Mesenchymal stem cell (in vitro differentiated cells and primary cell): ENCODE measurements around the gene KLHL28.

Experiments
- DNase-seq: peaks from one replicate; pipeline ENCODE4 v3.0.0-alpha.2; 2013
- H2AFZ ChIP-seq: one replicate; pipeline ENCODE4 v1.6.1; 2013; ENCODE audit warnings: low read depth, mild to moderate bottlenecking, control low read depth, inconsistent platforms, low read length, moderate library complexity
- H2AK5ac ChIP-seq: 2 replicates; pipeline ENCODE4 v1.6.1; 2013; ENCODE audit warnings: low read length, moderate library complexity, mild to moderate bottlenecking, inconsistent platforms; ENCODE audit not compliant: severe bottlenecking
- H2BK120ac ChIP-seq: one replicate; pipeline ENCODE4 v1.6.1; 2013; ENCODE audit warnings: low read depth, mild to moderate bottlenecking, inconsistent platforms, low read length, moderate library complexity
- H2BK12ac ChIP-seq, 2 experiments: one replicate each; pipeline ENCODE4 v1.6.1; 2013; ENCODE audit warnings: inconsistent platforms in 2 of 2, low read length in 2 of 2, mild to moderate bottlenecking in 2 of 2, moderate library complexity in 2 of 2, control low read depth in 1 of 2
- H2BK15ac ChIP-seq: one replicate; pipeline ENCODE4 v1.6.1; 2013; ENCODE audit warnings: mild to moderate bottlenecking, low read depth, inconsistent platforms; ENCODE audit not compliant: poor library complexity, severe bottlenecking
- H2BK5ac ChIP-seq: 2 replicates; pipeline ENCODE4 v1.6.1; 2013; ENCODE audit warnings: low read depth, mild to moderate bottlenecking, low read length, control low read depth, inconsistent platforms; ENCODE audit not compliant: poor library complexity, severe bottlenecking
- H3K14ac ChIP-seq, 2 experiments: one replicate each; pipeline ENCODE4 v1.6.1; 2013; ENCODE audit warnings: inconsistent platforms in 2 of 2, low read length in 2 of 2, control low read depth in 1 of 2, mild to moderate bottlenecking in 1 of 2, moderate library complexity in 1 of 2
- H3K18ac ChIP-seq, 2 experiments: one replicate each; pipeline ENCODE4 v1.6.1; 2013; ENCODE audit warnings: inconsistent platforms in 2 of 2, low read length in 2 of 2, control low read depth in 1 of 2, low read depth in 1 of 2, mild to moderate bottlenecking in 1 of 2
- H3K23ac ChIP-seq, 2 experiments: one replicate each; pipeline ENCODE4 v1.6.1; 2013; ENCODE audit warnings: inconsistent platforms in 2 of 2, low read length in 2 of 2, mild to moderate bottlenecking in 2 of 2, moderate library complexity in 2 of 2, control low read depth in 1 of 2
- H3K27ac ChIP-seq: 2 replicates; pipeline ENCODE4 v1.5.1; 2013; ENCODE audit warnings: mild to moderate bottlenecking, moderate library complexity, low read length, control low read depth, inconsistent platforms; ENCODE audit not compliant: poor library complexity, severe bottlenecking
- H3K27me3 ChIP-seq, 2 experiments: 2 replicates each; pipeline versions ENCODE4 v1.6.1 to v1.7.0; 2013; ENCODE audit warnings: low read length in 2 of 2, mild to moderate bottlenecking in 2 of 2, moderate library complexity in 2 of 2, control low read depth in 1 of 2, inconsistent platforms in 1 of 2; ENCODE audit not compliant: control insufficient read depth in 1 of 2, insufficient read depth in 1 of 2
- H3K36me3 ChIP-seq, 2 experiments: 2 replicates each; pipeline versions ENCODE4 v1.6.1 to v1.7.0; 2013; ENCODE audit warnings: low read length in 2 of 2, control low read depth in 1 of 2, inconsistent platforms in 1 of 2, low read depth in 1 of 2, mild to moderate bottlenecking in 1 of 2; ENCODE audit not compliant: insufficient read depth in 2 of 2, control insufficient read depth in 1 of 2
- H3K4ac ChIP-seq, 2 experiments: one replicate each; pipeline ENCODE4 v1.6.1; 2013; ENCODE audit warnings: inconsistent platforms in 2 of 2, low read length in 2 of 2, mild to moderate bottlenecking in 2 of 2, moderate library complexity in 2 of 2, control low read depth in 1 of 2, low read depth in 1 of 2
- H3K4me1 ChIP-seq: 2 replicates; pipeline ENCODE4 v1.6.1; 2013; ENCODE audit warnings: low read depth, low read length, control low read depth; ENCODE audit not compliant: control insufficient read depth, insufficient read depth
- H3K4me2 ChIP-seq: 2 replicates; pipeline ENCODE4 v1.6.1; 2013; ENCODE audit warnings: low read length, mild to moderate bottlenecking, inconsistent platforms; ENCODE audit not compliant: poor library complexity, severe bottlenecking
- H3K4me3 ChIP-seq, 2 experiments: 2 replicates each; pipeline versions ENCODE4 v1.5.1 to v1.7.0; 2013; ENCODE audit warnings: low read length in 2 of 2, mild to moderate bottlenecking in 2 of 2, control low read depth in 1 of 2, low read depth in 1 of 2; ENCODE audit not compliant: insufficient read depth in 1 of 2
- H3K79me1 ChIP-seq: replicated peaks from 2 replicates; pipeline ENCODE4 v1.6.1; 2013; ENCODE audit warnings: mild to moderate bottlenecking, control low read depth, low read length, inconsistent platforms; ENCODE audit not compliant: poor library complexity, severe bottlenecking
- H3K9ac ChIP-seq: 2 replicates; pipeline ENCODE4 v1.7.0; 2013; ENCODE audit warnings: mild to moderate bottlenecking, low read length, moderate library complexity
- H3K9me3 ChIP-seq: 2 replicates; pipeline ENCODE4 v1.7.0; 2013; ENCODE audit warnings: mild to moderate bottlenecking, low read length; ENCODE audit not compliant: control insufficient read depth
- H4K8ac ChIP-seq: one replicate; pipeline ENCODE4 v1.6.1; 2013; ENCODE audit warnings: inconsistent platforms, mild to moderate bottlenecking, low read length, moderate library complexity
- H4K91ac ChIP-seq: one replicate; pipeline ENCODE4 v1.6.1; 2013; ENCODE audit warnings: mild to moderate bottlenecking, low read length, inconsistent platforms
- WGBS: methylation state at CpG from one replicate; pipeline ENCODE4 v1.1.7; 2013; ENCODE audit warnings: mixed read lengths; 5-methylcytosine and 5-hydroxymethylcytosine counted together

The KLHL28 gene

DNA sequence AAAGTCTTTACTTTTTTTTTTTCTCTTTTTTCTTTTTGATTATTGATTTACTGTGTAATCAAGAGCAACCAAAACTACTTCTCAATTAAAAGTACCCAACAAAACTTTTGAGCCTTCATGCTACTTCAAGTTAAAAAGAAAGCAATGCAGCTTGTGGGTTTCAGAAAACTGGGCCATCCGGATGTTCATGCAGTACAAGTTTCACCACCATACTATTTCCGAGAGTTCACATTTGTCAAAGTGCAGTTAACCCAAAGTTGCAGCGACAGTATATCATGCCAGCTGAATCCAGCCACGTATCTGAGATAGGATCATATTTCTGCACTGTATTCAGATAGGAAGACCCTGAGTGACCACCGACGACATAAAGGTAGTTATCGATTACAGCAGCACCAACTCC is 33.0 kb downstream of the KLHL28 start:
- no peak overlapping the region for H4K91ac ChIP-seq
- no peak overlapping the region for H2BK5ac ChIP-seq
- no peak overlapping the region for H3K23ac ChIP-seq
- 98% methylated on average over 7 of the region's 7 CpGs for WGBS
- H3K4me2 ChIP-seq = no peak overlapping the region
- H2AK5ac ChIP-seq = no peak overlapping the region
- no peak overlapping the region for H2BK120ac ChIP-seq
- no peak overlapping the region for H2BK12ac ChIP-seq
- H3K9me3 ChIP-seq = no peaks in the 10 kb centered on the region
- H2BK15ac ChIP-seq = no peak overlapping the region
- H3K18ac ChIP-seq = no peak overlapping the region
- H3K27ac ChIP-seq = no peak overlapping the region
- no peak overlapping the region for H3K4me3 ChIP-seq
- H2AFZ ChIP-seq = no peak overlapping the region
- peaks cover 7% of the 10 kb centered on the region for H3K79me1 ChIP-seq
- no peaks in the 10 kb centered on the region for H3K4me1 ChIP-seq
- no peak overlapping the region for H3K14ac ChIP-seq
- H4K8ac ChIP-seq = no peak overlapping the region
- peaks cover 0 to 29% of the 10 kb centered on the region in 2 experiments for H3K36me3 ChIP-seq
- H3K9ac ChIP-seq = no peak overlapping the region
- DNase-seq = no peak
- H3K4ac ChIP-seq = no peak overlapping the region
- H3K27me3 ChIP-seq = no peaks in the 10 kb centered on the region

DNA sequence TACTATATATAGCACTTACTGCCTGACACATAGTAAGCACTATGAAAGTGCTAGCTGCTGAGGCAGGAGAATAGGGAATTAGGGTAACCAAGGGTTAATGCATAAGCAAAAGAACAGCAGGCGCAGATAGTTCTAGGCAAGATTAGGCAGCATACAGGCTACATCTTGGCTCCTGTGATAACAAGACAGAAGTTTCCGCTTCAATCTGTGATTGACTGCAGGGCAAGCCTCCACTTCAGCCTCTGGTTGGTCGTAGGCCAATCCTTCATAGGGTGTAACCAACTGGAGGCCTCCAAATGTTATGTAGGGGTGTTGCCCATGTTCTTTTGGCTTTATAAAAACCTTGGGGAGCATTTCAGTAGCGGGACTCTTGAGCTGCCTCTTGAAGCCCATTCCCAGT is 46.9 kb downstream of the KLHL28 start:
- H2AFZ ChIP-seq = peak overlapping the region; percentile 27

GRCh38 chr14:44912041-44912869 is 49.5 kb downstream of the KLHL28 start:
- H3K9ac ChIP-seq = peak overlapping the region; percentile 20
- no peak overlapping the region for H3K18ac ChIP-seq
- H4K91ac ChIP-seq = no peak overlapping the region
- peak overlapping the region in 1 of 2 experiments; percentile 69 for H3K4me3 ChIP-seq
- H2BK5ac ChIP-seq = no peak overlapping the region
- H3K4ac ChIP-seq = no peak overlapping the region
- DNase-seq = no peak
- 98% methylated on average over 64 of the region's 69 CpGs for WGBS
- no peaks in the 10 kb centered on the region for H3K9me3 ChIP-seq
- no peak overlapping the region for H2BK12ac ChIP-seq
- no peak overlapping the region for H2AK5ac ChIP-seq
- H2BK120ac ChIP-seq = no peak overlapping the region
- no peak overlapping the region for H2BK15ac ChIP-seq
- no peaks in the 10 kb centered on the region for H3K36me3 ChIP-seq
- no peaks in the 10 kb centered on the region for H3K79me1 ChIP-seq
- no peak overlapping the region for H3K14ac ChIP-seq
- no peaks in the 10 kb centered on the region for H3K4me1 ChIP-seq
- peaks cover 0 to 10% of the 10 kb centered on the region in 2 experiments for H3K27me3 ChIP-seq
- H3K27ac ChIP-seq = no peak overlapping the region
- H2AFZ ChIP-seq = no peak overlapping the region
- H3K23ac ChIP-seq = no peak overlapping the region
- H3K4me2 ChIP-seq = no peak overlapping the region
- no peak overlapping the region for H4K8ac ChIP-seq

More for the DNA sequence above, 46.9 kb downstream of the KLHL28 start:
- Histone ChIP-seq H3K9me3 (no peaks in the 10 kb centered on the region), H3K27me3 (peaks cover 0 to 10% of the 10 kb centered on the region in 2 experiments), H3K79me1 (no peaks in the 10 kb centered on the region), H3K4me2 (no peak overlapping the region), H4K8ac (no peak overlapping the region), H3K4me1 (no peaks in the 10 kb centered on the region), H2AK5ac (no peak overlapping the region), H3K27ac (no peak overlapping the region), H4K91ac (no peak overlapping the region), H3K4ac (no peak overlapping the region), H3K9ac (peak overlapping the region; percentile 67), H3K36me3 (no peaks in the 10 kb centered on the region), H2BK120ac (no peak overlapping the region), H2BK5ac (no peak overlapping the region), H3K23ac (no peak overlapping the region), H2BK12ac (no peak overlapping the region), H3K14ac (no peak overlapping the region), H3K4me3 (peak overlapping the region in 1 of 2 experiments; percentile 69), H2BK15ac (no peak overlapping the region), H3K18ac (no peak overlapping the region)
- no peak for DNase-seq
- 72% methylated on average over 3 of the region's 4 CpGs for WGBS

- Histone ChIP-seq H3K9ac (no peak overlapping the region), H2AK5ac (no peak overlapping the region)
These were observed 50.9 kb downstream of the KLHL28 start for GRCh38 chr14:44910821-44911220.

More at GRCh38 chr14:44910821-44911220, 50.9 kb downstream of the KLHL28 start:
- Histone ChIP-seq H3K79me1 (no peaks in the 10 kb centered on the region), H2BK12ac (no peak overlapping the region), H3K4me2 (no peak overlapping the region), H3K9me3 (no peaks in the 10 kb centered on the region), H2BK120ac (no peak overlapping the region), H4K91ac (no peak overlapping the region), H3K27ac (no peak overlapping the region), H2BK15ac (no peak overlapping the region), H3K23ac (no peak overlapping the region), H3K14ac (no peak overlapping the region), H2BK5ac (no peak overlapping the region), H3K18ac (no peak overlapping the region), H3K4me1 (no peaks in the 10 kb centered on the region), H3K27me3 (peaks cover 0 to 10% of the 10 kb centered on the region in 2 experiments), H2AFZ (no peak overlapping the region), H3K36me3 (peaks cover 0 to 7% of the 10 kb centered on the region in 2 experiments), H4K8ac (no peak overlapping the region), H3K4ac (no peak overlapping the region), H3K4me3 (no peak overlapping the region)
- WGBS = 74% methylated on average over 2 of the region's 2 CpGs
- DNase-seq = no peak
